HuH-7.5 (cell line): ENCODE measurements around the gene KRT71.

Experiments
- DNase-seq: peaks from one replicate; pipeline ENCODE4 v3.0.0; 2011; ENCODE audit warnings: low spot score

The KRT71 gene

GRCh38 chr12:52575256-52575655 is 22.3 kb upstream of the KRT71 start:
- DNase-seq: no peak

- DNase-seq: no peak
Measured at GRCh38 chr12:52573743-52574142, 20.8 kb upstream of the KRT71 start, which contains the start of gene KRT74. Gene KRT74, minus strand, starts transcription at chr12:52573843. Its CDS starts 66 bp downstream, at chr12:52573777.

GRCh38 chr12:52573306-52573705 is 20.4 kb upstream of the KRT71 start:
- DNase-seq: no peak

GRCh38 chr12:52570511-52570910 is 17.6 kb upstream of the KRT71 start:
- DNase-seq: no peak

DNA sequence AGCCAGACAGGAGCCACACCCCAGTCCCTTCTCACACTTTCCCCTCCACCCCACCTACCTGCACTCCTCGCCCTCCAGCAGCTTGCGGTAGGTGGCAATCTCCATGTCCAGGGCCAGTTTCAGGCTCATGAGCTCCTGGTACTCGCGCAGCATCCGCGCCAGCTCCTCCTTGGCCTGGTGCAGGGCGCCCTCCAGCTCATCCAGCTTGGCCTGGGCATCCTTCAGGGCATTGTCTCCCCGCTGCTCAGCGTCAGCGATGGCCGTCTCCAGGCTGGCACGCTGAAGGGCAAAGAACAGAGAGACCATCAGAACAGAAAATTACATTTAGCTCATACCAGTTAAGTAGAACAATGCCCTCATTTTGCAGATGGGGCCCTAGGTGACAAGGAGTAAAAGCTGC is 15.2 kb upstream of the KRT71 start:
- no peak for DNase-seq

DNA sequence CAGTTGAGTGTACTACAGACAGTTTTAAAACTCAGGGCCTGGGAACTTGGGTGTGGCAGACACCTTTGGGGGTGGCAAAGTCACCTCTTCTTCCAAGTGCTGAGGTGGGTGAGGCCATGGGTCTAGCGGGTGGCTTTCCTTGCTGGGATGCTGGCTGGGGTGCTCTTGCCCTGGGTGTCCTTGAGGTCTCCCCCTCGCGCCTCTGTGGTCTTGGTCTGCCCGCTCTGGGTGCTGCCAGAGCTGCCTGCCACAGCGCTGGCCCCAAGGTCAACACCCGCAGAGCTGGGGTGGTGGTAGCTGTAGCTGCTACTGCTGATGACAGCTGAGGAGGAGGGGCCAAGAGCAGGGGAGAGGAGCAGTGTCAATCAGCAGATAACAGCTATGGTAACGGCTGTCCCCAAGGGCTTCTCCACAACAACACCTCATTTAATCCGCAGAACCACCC is 13.9 kb upstream of the KRT71 start:
- no peak for DNase-seq

DNA sequence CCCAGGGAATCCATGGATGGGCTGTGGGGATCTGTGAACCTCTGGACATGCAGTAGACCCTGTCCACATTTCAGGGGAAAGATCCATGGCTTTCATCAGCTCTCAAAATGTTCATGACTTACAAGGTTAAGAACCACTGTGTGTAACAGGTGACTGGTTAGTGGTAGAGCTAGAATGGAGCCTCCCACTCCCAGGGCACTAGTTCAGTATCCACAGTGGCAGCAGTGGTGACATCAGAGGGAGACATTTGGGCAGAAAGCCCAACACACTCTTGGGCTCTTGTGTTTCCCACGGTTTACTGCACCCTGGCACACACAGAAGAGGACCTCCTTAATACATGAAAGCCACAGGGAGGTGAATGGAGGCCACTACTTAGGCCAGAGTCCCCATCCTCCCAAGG is 11.6 kb upstream of the KRT71 start:
- no peak for DNase-seq

GRCh38 chr12:52561880-52562449 is 9.0 kb upstream of the KRT71 start:
- no peak for DNase-seq

DNA sequence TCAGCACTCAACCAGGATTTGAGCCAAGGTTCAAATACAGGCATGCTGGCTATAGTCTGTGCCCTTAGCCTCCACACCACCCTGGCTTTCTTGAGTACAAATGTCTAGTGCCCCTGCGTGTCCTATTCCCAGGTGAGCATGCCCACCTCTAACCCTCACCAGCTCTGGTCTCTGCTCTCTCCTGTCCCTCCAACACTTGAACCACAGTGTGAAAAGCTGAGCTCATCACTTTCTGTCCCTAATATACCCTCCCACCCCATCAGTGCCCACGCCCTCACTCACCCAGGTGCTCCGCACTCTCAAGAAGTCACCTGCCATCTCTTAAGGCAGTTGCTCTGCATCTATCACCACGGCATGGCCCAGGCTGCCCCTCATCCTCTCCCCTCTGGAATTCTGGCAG is 7.0 kb upstream of the KRT71 start:
- no peak for DNase-seq

GRCh38 chr12:52558781-52559445 is 6.0 kb upstream of the KRT71 start:
- DNase-seq: no peak

DNA sequence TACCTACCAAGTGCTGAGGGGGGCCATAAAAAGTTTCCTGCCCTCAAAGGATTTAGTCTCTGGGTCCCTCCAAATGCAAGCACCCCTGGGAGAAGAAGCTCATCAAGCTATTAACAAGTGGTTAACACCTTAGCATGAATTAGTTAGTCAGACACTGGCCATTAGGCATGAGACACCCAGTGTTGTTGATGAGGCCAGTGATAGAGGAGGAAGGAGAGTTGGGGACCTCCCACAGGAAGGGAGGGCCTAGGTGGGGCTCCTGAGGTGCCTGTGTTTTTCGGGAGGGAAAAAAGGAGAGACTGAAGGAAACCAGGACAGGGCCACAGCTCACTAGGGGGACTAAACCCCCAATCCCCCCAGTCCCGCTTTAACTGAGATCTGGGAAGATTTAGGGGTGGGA is 4.5 kb upstream of the KRT71 start:
- DNase-seq: no peak

DNA sequence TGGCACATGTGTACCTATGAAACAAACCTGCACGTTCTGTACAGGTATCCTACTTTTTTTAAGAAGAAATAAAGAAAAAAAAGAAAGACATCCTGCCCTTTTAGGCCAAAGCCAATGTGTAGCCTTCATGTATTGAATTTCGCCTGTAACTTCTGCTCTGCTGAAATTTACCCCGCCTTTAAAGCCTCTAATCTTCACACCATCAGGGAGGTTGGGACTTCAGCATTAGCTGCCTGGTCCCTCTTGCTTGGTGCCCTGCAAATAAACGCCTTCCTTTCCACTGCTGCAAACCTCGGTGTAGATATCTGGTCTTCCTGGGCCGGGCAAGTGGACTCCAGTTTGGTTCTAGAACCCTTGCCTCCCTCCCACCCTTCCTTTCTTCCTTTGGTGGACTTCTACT is 2.6 kb upstream of the KRT71 start:
- DNase-seq: no peak

DNA sequence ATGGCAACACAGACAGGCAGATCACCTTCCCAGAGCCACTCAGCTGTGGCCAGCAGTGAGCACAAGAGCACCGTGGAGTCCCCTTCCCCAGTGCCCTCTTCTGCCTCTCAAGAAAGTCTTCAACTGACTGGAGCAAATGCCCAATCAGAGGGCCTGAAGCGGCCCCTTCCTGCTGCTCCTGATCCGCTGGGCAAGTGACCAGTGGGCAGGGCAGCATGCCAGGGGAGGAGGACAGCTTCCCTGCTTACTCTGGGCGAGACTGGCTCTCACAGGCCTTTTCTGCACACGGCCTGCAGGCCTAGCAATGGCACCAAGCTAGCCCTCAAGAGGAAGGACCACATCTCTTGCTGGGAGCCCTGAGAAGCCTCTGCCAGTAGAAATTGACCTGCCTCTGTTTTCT is 890 bp downstream of the KRT71 start:
- no peak for DNase-seq

- DNase-seq: no peak
Measured at GRCh38 chr12:52551216-52551865, 1.6 kb downstream of the KRT71 start.

GRCh38 chr12:52546126-52546525 is 6.8 kb downstream of the KRT71 start:
- no peak for DNase-seq

DNA sequence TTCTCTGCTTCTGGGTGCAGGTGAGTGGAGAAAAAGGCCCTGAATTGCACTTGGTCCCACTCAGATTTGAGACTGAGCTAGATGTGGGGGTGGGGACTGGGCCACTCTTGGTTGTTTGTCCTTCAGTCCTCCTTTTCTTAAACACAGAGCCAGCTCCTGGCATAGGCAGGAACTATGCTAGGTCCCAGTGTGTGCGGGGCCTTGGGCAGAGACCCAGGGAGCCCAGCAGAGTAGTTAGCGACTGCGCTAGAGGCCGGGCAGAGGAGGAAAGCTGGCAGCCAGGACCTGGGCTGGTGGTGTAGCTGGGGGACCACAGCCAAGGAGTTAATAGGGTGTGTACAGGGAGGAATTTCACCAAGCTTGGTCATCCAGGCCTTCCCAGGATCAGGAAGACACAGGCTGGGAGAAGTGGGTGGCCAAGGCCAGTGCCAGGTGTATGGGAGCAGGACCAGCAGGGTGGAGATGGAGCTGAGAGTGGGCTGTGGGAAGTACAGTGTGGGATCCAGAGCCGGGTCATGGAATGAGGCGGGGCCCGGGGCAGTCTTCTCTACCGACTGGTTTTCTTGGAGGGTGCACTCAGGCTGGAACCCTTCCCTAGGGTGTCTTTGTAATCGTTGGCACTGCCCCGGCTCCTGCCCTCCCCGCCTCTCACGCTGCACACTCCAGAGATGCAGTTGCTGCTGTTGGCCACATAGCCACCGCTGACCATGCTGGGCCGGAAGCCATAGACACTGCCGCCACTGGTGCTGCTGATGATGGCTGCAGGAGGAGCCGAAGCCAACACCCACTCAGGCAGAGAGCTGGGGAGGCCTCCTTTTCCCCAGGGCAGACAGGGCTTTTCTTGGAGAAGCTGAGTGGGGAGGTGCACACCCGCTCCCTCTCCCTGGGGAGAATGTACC is 8.7 kb downstream of the KRT71 start:
- no peak for DNase-seq

GRCh38 chr12:52542785-52543318 is 10.1 kb downstream of the KRT71 start:
- no peak for DNase-seq

- DNase-seq: no peak
Measured at GRCh38 chr12:52542157-52542556, 10.8 kb downstream of the KRT71 start.

DNA sequence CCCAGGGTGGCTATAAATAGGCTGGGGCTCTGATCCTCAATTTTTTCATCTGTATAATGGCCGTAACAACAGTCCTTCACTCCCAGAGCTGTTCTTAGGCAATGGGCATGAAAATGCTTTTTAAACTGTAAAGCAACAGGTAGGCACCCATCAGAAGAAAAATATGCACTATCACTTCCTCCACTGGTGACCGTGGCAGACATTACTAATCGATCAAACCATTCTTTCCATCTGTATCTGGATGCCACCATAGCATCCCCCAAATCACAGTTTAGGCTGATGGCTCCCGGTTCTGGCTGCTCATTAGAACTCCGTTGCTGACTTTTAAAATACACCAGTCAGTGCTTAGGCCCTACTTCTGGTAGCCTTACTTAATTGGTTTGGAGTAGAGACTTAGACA is 11.2 kb downstream of the KRT71 start:
- no peak for DNase-seq

DNA sequence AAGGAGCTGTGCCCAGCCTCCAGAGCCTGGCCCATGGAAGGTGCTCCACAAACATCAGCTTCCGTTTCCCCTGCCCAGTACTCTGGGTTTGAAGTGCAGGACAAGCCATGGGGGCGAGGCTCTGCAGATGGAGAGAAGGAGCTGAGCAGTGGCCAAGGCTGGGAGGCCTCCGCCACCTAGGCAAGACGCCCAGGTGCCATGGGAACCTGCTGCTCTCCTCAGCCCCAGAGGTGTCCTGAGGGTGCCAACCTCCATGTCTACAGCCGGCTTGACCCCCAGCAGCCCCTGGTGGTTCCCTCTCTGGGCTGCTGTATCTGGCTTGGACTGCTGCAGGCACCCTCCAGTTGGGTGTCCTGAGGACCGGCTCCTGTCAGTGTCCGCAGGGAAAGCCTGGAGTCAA is 12.4 kb downstream of the KRT71 start:
- DNase-seq: no peak

GRCh38 chr12:52539821-52540173 is 13.1 kb downstream of the KRT71 start:
- no peak for DNase-seq

- no peak for DNase-seq
Measured at GRCh38 chr12:52539083-52539820, 13.7 kb downstream of the KRT71 start.
